HepG2 (cell line): ENCODE results near the gene ATP5F1A. TPM values are rescaled to one million over a fixed set of nuclear protein-coding genes. Genes with fewer than 3 reads are reported as not detected.

Source experiments
- ATF1 ChIP-seq: IDR thresholded peaks from 2 replicates; pipeline ENCODE4 v1.6.1; 2016; ENCODE audit warnings: mild to moderate bottlenecking, control low read depth
- ATF6 ChIP-seq: sonication (generic); formaldehyde crosslinking; conservative IDR thresholded peaks from 2 replicates; pipeline ENCODE4 v1.4.0; 2020; ENCODE audit warnings: missing genetic modification reagents
- CBX2 ChIP-seq, 2 experiments: fragments of 200-600 bp in 1 of 2; sonication (generic); formaldehyde crosslinking in 1 of 2; IDR thresholded peaks; 2 replicates each; pipeline versions ENCODE4 v1.7.0 to v1.8.1; 2018 to 2022; ENCODE audit warnings: low read depth in 2 of 2, low read length in 1 of 2, mild to moderate bottlenecking in 1 of 2, missing genetic modification reagents in 1 of 2
- CENPT ChIP-seq: sonication (generic); formaldehyde crosslinking; IDR thresholded peaks from 2 replicates; pipeline ENCODE4 v1.8.0; 2022; ENCODE audit warnings: low read depth, mild to moderate bottlenecking, moderate library complexity, missing genetic modification reagents
- ELK4 ChIP-seq: sonication (generic); formaldehyde crosslinking; IDR thresholded peaks from 2 replicates; pipeline ENCODE4 v1.9.0; 2021; ENCODE audit warnings: missing genetic modification reagents, borderline replicate concordance
- FIP1L1 ChIP-seq: fragments of 200-400 bp; formaldehyde crosslinking; IDR thresholded peaks from 2 replicates; pipeline ENCODE4 v1.6.1; 2018; ENCODE audit warnings: low read depth, mild to moderate bottlenecking, low read length, moderate library complexity, borderline replicate concordance; ENCODE audit not compliant: insufficient read depth
- GFI1 ChIP-seq: sonication (generic); formaldehyde crosslinking; IDR thresholded peaks from 2 replicates; pipeline ENCODE4 v1.5.0; 2020; ENCODE audit warnings: missing genetic modification reagents, mild to moderate bottlenecking, borderline replicate concordance
- GTF3A ChIP-seq: sonication (generic); formaldehyde crosslinking; conservative IDR thresholded peaks from 2 replicates; pipeline ENCODE4 v1.4.0; 2020; ENCODE audit warnings: mild to moderate bottlenecking, missing genetic modification reagents
- MLXIP ChIP-seq: sonication (generic); formaldehyde crosslinking; IDR thresholded peaks from 2 replicates; pipeline ENCODE4 v1.9.0; 2021; ENCODE audit warnings: missing genetic modification reagents, borderline replicate concordance
- NKX3-1 ChIP-seq: sonication (generic); formaldehyde crosslinking; IDR thresholded peaks from 2 replicates; pipeline ENCODE4 v1.5.0; 2020; ENCODE audit warnings: missing genetic modification reagents
- PPARG ChIP-seq: conservative IDR thresholded peaks from 2 replicates; pipeline ENCODE4 v1.6.1; 2016; ENCODE audit warnings: missing biosample characterization, missing genetic modification reagents
- RORA ChIP-seq: sonication (generic); formaldehyde crosslinking; IDR thresholded peaks from 2 replicates; pipeline ENCODE4 v1.5.0; 2020; ENCODE audit warnings: mild to moderate bottlenecking, missing genetic modification reagents, moderate library complexity
- ZFX ChIP-seq: sonication (generic); formaldehyde crosslinking; IDR thresholded peaks from 2 replicates; pipeline ENCODE4 v1.4.0; 2020; ENCODE audit warnings: mild to moderate bottlenecking, low read depth, missing genetic modification reagents, moderate library complexity
- ZNF234 ChIP-seq: sonication (generic); formaldehyde crosslinking; conservative IDR thresholded peaks from 2 replicates; pipeline ENCODE4 v1.5.1; 2020; ENCODE audit warnings: mild to moderate bottlenecking, missing genetic modification reagents
- ZNF713 ChIP-seq: sonication (generic); formaldehyde crosslinking; IDR thresholded peaks from 2 replicates; pipeline ENCODE4 v1.4.0; 2020; ENCODE audit warnings: mild to moderate bottlenecking, missing genetic modification reagents
- polyA plus RNA-seq, 8 experiments: library from polyadenylated mRNA; depleted of rRNA in 3 of 8; stranded (reverse) in 7 of 8; unstranded in 1 of 8; fragments of >200 nt; fragmentation: Illumina TruSeq in 4 of 8; extraction: Trizol in 4 of 8; gene quantifications; 2 replicates each; pipeline versions ENCODE4 v1.2.1 to v1.2.3, GENCODE V29; 2011 to 2016; ENCODE audit warnings: low read depth in 4 of 8, missing spikeins in 1 of 8, mixed read lengths in 1 of 8; ENCODE audit not compliant: insufficient read depth in 1 of 8
- total RNA-seq, 5 experiments: library from RNA; depleted of rRNA; stranded (reverse); fragments of >200 nt; fragmentation: Illumina TruSeq; extraction: Trizol; gene quantifications; 2 replicates each; pipeline ENCODE4 v1.2.3, GENCODE V29; 2016; ENCODE audit warnings: low read depth in 1 of 5
- TF ChIP-seq, protein P1 (sequence below): sonication (generic); formaldehyde crosslinking; IDR thresholded peaks from 2 replicates; pipeline ENCODE4 v1.5.0; 2020; ENCODE audit warnings: mild to moderate bottlenecking, missing genetic modification reagents, borderline replicate concordance
- TF ChIP-seq, protein P2 (sequence below): sonication (generic); formaldehyde crosslinking; IDR thresholded peaks from 2 replicates; pipeline ENCODE4 v1.5.0; 2020; ENCODE audit warnings: missing genetic modification reagents

The ATP5F1A gene
- total and polyA plus RNA-seq, 2 of the 13 experiments (the other 11 are each of a cell fraction or from before 2014, with no cell fraction given), result 459 to 922 TPM

- TF ChIP-seq CENPT (CRISPR knock-in tag), result no peak
- TF ChIP-seq RORA (CRISPR knock-in tag), result no peak
- TF ChIP-seq ZNF713 (CRISPR knock-in tag), result no peak
- TF ChIP-seq FIP1L1, result no peak
- no peak for TF ChIP-seq ZNF234 (CRISPR knock-in tag)
- no peak for TF ChIP-seq CBX2 (IDR thresholded peaks at IDR 0.05; ENCODE audit: low read depth, low read length)
- no peak for TF ChIP-seq CBX2 (CRISPR knock-in tag; IDR thresholded peaks at IDR 0.05; ENCODE audit: low read depth)
- no peak for TF ChIP-seq GTF3A
- peak; percentile 92 for TF ChIP-seq GFI1 (CRISPR knock-in tag)
- TF ChIP-seq ZFX (CRISPR knock-in tag), result peak; percentile 56; the same call in 1 of the 2 replicates
- no peak for TF ChIP-seq ELK4
- no peak for TF ChIP-seq MLXIP (CRISPR knock-in tag)
- TF ChIP-seq ATF6, result no peak
- TF ChIP-seq, protein P1, sequence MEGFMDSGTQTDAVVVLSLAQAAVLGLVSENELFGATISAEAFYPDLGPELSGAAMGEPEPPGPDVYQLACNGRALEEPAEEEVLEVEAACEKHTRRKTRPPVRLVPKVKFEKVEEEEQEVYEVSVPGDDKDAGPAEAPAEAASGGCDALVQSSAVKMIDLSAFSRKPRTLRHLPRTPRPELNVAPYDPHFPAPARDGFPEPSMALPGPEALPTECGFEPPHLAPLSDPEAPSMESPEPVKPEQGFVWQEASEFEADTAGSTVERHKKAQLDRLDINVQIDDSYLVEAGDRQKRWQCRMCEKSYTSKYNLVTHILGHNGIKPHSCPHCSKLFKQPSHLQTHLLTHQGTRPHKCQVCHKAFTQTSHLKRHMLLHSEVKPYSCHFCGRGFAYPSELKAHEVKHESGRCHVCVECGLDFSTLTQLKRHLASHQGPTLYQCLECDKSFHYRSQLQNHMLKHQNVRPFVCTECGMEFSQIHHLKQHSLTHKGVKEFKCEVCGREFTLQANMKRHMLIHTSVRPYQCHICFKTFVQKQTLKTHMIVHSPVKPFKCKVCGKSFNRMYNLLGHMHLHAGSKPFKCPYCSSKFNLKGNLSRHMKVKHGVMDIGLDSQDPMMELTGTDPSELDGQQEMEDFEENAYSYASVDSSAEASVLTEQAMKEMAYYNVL, result 0 out of 2 replicates have a peak, but pooled peaks have one; percentile 31
- 0 out of 2 replicates have a peak, but pooled peaks have one; percentile 65 for TF ChIP-seq NKX3-1 (CRISPR knock-in tag)
- TF ChIP-seq, protein P2, sequence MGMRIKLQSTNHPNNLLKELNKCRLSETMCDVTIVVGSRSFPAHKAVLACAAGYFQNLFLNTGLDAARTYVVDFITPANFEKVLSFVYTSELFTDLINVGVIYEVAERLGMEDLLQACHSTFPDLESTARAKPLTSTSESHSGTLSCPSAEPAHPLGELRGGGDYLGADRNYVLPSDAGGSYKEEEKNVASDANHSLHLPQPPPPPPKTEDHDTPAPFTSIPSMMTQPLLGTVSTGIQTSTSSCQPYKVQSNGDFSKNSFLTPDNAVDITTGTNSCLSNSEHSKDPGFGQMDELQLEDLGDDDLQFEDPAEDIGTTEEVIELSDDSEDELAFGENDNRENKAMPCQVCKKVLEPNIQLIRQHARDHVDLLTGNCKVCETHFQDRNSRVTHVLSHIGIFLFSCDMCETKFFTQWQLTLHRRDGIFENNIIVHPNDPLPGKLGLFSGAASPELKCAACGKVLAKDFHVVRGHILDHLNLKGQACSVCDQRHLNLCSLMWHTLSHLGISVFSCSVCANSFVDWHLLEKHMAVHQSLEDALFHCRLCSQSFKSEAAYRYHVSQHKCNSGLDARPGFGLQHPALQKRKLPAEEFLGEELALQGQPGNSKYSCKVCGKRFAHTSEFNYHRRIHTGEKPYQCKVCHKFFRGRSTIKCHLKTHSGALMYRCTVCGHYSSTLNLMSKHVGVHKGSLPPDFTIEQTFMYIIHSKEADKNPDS (CRISPR knock-in tag), result no peak
- no peak for TF ChIP-seq PPARG (CRISPR knock-in tag)
- TF ChIP-seq ATF1 (CRISPR knock-in tag), result peak; percentile 43; the same call in 1 of the 2 replicates
Measured at GRCh38 chr18:46051731-46052461, 46.2 kb downstream of the ATP5F1A start (continued).
